ENCODE results near the gene KCTD1. TPM values are rescaled to one million over a fixed set of nuclear protein-coding genes. Genes with fewer than 3 reads are reported as not detected.

Gene KCTD1
- total RNA-seq, 1 donor from 2014 or later: 5.5 TPM

DNA sequence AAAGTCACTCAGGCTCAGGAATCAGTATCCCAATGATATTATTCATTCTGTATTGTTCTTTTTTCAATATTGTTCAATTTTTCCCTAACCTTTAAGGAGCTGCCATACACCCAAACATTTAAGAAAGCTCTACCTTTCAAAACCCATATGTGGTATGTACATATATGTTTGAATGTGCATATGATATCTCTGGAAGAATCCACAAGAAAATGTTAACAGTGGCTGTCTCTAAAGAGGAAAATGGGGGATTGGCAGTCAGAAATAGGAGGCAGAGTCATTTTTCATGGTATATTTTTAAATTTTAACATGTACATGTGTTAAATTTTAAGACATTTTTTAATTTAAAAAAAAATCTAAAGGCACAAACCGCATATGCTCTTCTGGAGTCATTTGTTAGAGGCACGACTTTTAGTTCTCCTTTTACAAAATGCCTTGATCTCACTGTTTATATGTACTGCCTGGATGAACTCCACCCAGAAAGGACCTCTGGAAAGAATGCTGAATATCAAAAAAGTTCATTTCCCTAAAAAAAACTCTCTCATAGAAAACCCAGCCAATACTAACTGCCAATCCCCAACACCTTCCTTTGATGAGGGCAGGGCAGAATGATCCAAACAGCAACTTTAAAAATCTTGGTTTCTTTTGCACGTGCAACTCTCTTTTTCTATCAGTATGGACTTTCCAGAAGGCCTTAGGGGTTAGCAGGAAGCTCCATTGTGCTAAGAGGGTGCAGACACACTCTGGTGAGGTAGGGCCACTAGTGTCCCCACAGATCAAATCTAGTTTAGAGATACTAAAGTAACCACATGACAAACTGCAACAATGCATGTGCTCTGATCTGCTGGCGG is 23.6 kb downstream of the KCTD1 start:
- Mint-ChIP-seq H3K9me3 (no peaks in the 10 kb centered on the region), H3K4me1 (ENCODE audit: low read depth) (no peaks in the 10 kb centered on the region), H3K27me3 (ENCODE audit: insufficient read depth) (no peaks in the 10 kb centered on the region), H3K27ac (no peak overlapping the region), H3K4me3 (no peak overlapping the region), H3K36me3 (ENCODE audit: low read depth) (no peaks in the 10 kb centered on the region)
- intact Hi-C loops (cut with micrococcal nuclease): no loop called here
- DNase-seq (ENCODE audit: low spot score): no peak

DNA sequence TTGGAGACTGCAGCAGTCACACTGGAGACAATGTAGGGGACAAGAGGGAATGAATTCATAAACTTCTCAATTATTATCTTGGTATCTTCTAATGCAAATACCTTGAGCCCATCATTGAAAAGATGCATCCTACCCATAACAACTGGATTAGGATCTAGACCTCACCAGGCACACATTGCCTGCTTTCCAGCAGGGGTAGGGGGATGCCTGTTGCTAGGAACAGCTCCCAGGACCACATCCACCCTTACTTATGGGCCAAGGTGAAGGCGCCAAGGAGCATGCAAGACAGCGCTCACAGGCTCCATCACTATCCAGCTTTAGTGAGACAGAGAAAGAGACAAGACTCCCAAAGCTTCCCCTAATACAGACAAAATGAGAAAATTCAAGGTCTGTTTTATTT is 24.4 kb downstream of the KCTD1 start:
- H3K9me3 Mint-ChIP-seq: no peaks in the 10 kb centered on the region

DNA sequence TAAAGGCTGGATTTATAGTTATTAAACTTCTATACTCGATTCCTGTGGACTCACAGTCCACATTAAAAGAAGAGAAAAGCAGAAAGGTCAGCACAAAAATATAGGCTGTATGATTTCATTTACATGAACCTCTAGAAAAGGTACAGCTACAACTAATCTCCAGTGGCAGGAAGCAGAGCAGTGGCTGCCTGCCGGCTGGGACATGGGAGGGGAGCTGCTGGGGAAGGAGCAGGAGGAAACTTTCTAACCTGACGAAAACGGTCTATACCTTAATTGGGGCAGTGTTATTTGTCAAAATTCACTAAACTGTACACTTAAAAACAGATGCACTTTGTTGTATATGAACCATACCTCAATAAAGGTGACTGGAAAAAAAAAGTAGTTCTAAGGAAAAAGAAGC is 26.7 kb downstream of the KCTD1 start:
- H3K9me3 Mint-ChIP-seq: no peaks in the 10 kb centered on the region
- no peak for DNase-seq (ENCODE audit: low spot score)
- H3K27ac Mint-ChIP-seq: no peak overlapping the region

More for the DNA sequence above, 24.4 kb downstream of the KCTD1 start:
- Mint-ChIP-seq H3K4me3 (no peak overlapping the region), H3K4me1 (ENCODE audit: low read depth) (no peaks in the 10 kb centered on the region), H3K36me3 (ENCODE audit: low read depth) (no peaks in the 10 kb centered on the region), H3K27me3 (ENCODE audit: insufficient read depth) (no peaks in the 10 kb centered on the region), H3K27ac (no peak overlapping the region)
- no peak for DNase-seq (ENCODE audit: low spot score)
- intact Hi-C loops (cut with micrococcal nuclease): no loop called here

DNA sequence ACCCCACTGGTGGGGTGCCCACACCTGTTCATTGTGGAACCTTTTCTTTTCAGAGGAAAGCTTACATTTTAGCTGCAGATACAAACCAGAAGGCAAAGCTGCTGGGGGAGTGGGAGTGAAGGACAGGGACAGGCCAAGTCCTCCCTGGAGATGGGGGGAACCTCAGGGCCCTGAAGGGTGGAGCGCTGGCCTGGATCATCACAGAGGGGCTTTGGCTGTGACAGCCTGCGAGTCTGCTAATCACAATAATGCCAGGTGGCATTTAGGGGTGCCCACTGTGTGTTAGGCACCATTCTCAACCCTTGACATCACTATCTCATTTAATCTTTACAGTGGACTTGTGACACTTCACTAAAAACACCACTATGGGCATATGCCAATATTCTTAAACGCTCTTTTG is 27.4 kb downstream of the KCTD1 start:
- Mint-ChIP-seq H3K27ac (no peak overlapping the region), H3K36me3 (ENCODE audit: low read depth) (no peaks in the 10 kb centered on the region), H3K4me3 (no peak overlapping the region), H3K4me1 (ENCODE audit: low read depth) (no peaks in the 10 kb centered on the region), H3K9me3 (no peaks in the 10 kb centered on the region), H3K27me3 (ENCODE audit: insufficient read depth) (peaks cover 2% of the 10 kb centered on the region)
- intact Hi-C loops (cut with micrococcal nuclease): no loop called here
- no peak for DNase-seq (ENCODE audit: low spot score)

More for the DNA sequence above, 26.7 kb downstream of the KCTD1 start:
- Mint-ChIP-seq H3K4me1 (ENCODE audit: low read depth) (no peaks in the 10 kb centered on the region), H3K4me3 (no peak overlapping the region), H3K36me3 (ENCODE audit: low read depth) (no peaks in the 10 kb centered on the region), H3K27me3 (ENCODE audit: insufficient read depth) (no peaks in the 10 kb centered on the region)
- intact Hi-C loops (cut with micrococcal nuclease): no loop called here

DNA sequence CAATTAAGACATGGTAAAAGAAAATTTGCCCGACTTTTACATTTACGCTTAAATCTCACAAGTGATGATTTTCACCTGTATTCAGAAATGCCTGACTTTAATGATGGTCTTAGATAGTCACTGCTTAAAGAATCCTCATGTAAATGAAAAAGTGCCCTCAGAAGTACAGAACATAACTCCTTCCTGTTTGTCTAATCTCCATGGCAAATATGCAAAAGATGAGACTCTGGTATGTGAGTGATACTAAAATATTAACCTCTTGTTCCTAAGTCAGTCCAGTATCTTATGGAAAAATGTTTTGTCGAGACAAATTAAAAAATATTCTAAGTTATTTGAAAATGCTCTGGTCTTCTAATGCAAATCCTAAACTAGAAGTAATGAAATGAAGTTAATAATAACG is 29.2 kb downstream of the KCTD1 start:
- intact Hi-C loops (cut with micrococcal nuclease): no loop called here
- no peaks in the 10 kb centered on the region for H3K9me3 Mint-ChIP-seq
- H3K4me1 Mint-ChIP-seq (ENCODE audit: low read depth): no peaks in the 10 kb centered on the region

DNA sequence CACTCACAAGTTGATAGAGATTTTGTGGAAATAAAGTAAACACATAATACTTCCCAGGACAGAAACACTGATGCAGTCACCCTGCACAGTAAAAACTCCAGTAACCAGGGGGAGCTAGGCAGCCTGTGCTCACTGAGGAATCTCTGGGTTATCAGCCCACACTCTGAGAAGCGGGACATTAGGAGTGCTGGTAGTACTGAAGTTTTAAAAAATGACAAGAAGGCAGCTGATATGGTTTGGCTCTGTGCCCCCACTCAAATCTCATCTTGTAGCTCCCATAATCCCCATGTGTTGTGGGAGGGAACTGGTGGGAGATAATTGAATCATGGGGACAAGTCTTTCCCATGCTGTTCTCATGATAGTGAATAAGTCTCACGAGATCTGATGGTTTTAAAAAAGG is 31.4 kb downstream of the KCTD1 start:
- no peaks in the 10 kb centered on the region for H3K36me3 Mint-ChIP-seq (ENCODE audit: low read depth)
- H3K27me3 Mint-ChIP-seq (ENCODE audit: insufficient read depth): peaks cover 2% of the 10 kb centered on the region
- intact Hi-C loops (cut with micrococcal nuclease): no loop called here
- H3K4me3 Mint-ChIP-seq: no peak overlapping the region
- no peak overlapping the region for H3K27ac Mint-ChIP-seq
- DNase-seq (ENCODE audit: low spot score): no peak
- no peaks in the 10 kb centered on the region for H3K9me3 Mint-ChIP-seq
- H3K4me1 Mint-ChIP-seq (ENCODE audit: low read depth): no peaks in the 10 kb centered on the region

More for the DNA sequence above, 29.2 kb downstream of the KCTD1 start:
- Mint-ChIP-seq H3K36me3 (ENCODE audit: low read depth) (no peaks in the 10 kb centered on the region), H3K27ac (no peak overlapping the region), H3K4me3 (no peak overlapping the region), H3K27me3 (ENCODE audit: insufficient read depth) (peaks cover 2% of the 10 kb centered on the region)
- DNase-seq (ENCODE audit: low spot score): no peak

DNA sequence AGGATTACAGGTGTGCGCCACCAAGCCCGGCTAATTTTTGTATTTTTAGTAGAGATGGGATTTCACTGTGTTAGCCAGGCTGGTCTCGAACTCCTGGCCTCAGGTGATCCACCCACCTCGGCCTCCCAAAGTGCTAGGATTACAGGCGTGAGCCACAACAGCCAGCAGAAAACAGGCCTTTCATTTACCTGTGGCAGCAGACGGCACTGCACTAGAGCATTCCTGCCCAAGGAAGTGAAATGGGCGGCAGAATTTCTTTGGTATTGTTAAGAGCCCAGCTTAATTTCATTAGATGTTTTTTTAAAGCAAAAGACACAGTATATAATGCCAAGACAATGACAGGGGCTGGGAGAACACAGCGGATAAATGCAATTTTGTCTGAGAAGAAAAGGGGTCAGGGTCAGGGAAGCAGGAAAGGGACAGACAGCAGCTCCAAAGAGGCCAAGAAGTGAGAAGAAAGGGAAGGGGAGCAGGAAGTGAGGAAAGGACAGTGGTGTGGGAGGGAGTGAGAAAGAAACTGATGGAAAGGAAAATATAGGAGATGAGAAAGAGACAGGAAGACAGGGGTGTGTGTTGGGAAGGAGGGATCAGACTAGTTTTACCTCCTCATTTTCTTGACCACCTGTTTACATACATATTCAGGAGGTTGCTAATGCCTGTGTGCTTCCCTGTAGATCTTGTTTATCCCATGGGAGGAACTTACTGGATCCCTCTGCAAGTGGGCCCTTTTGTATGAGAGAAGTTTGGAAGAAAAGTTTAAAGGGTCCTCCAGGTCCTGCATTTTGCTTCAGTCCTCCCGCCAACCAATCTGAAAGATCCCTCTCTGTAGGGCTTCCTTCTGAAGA is 32.5 kb downstream of the KCTD1 start:
- intact Hi-C loops (cut with micrococcal nuclease): no loop called here
- no peak overlapping the region for H3K4me3 Mint-ChIP-seq
- H3K4me1 Mint-ChIP-seq (ENCODE audit: low read depth): no peaks in the 10 kb centered on the region
- H3K27ac Mint-ChIP-seq: no peak overlapping the region
- DNase-seq (ENCODE audit: low spot score): no peak
- peaks cover 2% of the 10 kb centered on the region for H3K27me3 Mint-ChIP-seq (ENCODE audit: insufficient read depth)
- H3K36me3 Mint-ChIP-seq (ENCODE audit: low read depth): no peaks in the 10 kb centered on the region
- H3K9me3 Mint-ChIP-seq: no peaks in the 10 kb centered on the region

DNA sequence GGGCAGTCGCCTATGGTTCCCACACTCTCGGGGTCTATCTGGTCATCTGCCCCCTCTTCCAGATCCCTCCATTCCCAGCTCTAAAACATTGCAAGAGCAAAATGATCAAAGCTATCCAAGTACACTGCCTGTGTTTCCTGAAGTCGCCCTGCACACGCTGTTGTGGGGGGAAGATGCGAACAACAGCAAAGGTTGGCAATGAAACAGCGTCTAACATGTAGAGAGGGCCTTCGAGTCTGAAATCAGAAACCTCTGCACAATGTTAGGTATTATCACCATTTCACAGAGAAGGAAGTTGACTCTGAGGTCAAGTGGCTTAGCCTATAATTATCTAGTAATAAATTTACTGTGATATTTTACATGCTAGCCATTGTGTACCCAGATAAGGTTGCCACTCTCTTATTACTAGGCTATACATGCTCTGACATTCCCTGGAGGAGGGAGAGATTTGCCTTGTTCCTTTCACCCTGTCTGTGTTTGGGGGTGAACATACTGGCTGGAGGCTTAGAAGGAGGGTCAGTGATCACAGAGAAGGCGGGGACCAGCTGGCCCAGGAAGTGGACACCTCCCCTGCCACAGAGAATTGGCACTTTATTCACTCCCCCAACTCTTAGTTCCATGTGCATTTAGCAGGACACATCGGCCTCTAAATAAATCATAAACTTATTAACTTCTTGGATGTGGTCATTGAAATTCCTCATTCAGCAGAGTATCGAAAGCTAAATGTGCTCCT is 36.8 kb downstream of the KCTD1 start:
- DNase-seq (ENCODE audit: low spot score): no peak
- no peaks in the 10 kb centered on the region for H3K36me3 Mint-ChIP-seq (ENCODE audit: low read depth)
- intact Hi-C loops (cut with micrococcal nuclease): no loop called here
- H3K4me1 Mint-ChIP-seq (ENCODE audit: low read depth): no peaks in the 10 kb centered on the region
- H3K27ac Mint-ChIP-seq: no peak overlapping the region
- no peaks in the 10 kb centered on the region for H3K9me3 Mint-ChIP-seq
- H3K27me3 Mint-ChIP-seq (ENCODE audit: insufficient read depth): peaks cover 2% of the 10 kb centered on the region
- H3K4me3 Mint-ChIP-seq: no peak overlapping the region

DNA sequence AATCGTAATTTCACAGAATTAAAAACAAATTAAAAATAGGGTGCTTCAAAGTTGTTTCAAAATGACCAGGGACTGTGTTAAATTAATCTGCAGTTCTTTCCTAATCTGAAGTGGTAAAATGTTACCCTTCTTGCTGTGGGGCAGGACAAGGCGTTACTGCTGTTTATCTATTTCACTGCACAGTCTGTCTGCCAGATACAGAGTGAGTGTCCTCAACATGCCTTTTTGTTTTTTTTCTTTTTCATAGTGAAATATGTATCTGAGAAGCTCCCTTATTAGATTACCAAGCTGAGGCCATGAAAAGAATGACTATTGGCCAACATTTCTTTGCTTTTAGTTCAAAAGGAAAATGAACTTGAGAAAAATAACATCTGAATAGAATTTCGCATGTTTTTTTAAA is 38.0 kb downstream of the KCTD1 start:
- H3K36me3 Mint-ChIP-seq (ENCODE audit: low read depth): no peaks in the 10 kb centered on the region
- no peak for DNase-seq (ENCODE audit: low spot score)
- no peak overlapping the region for H3K27ac Mint-ChIP-seq
- H3K4me3 Mint-ChIP-seq: no peak overlapping the region
- H3K4me1 Mint-ChIP-seq (ENCODE audit: low read depth): no peaks in the 10 kb centered on the region
- no peaks in the 10 kb centered on the region for H3K9me3 Mint-ChIP-seq
- H3K27me3 Mint-ChIP-seq (ENCODE audit: insufficient read depth): no peaks in the 10 kb centered on the region
- intact Hi-C loops (cut with micrococcal nuclease): no loop called here

DNA sequence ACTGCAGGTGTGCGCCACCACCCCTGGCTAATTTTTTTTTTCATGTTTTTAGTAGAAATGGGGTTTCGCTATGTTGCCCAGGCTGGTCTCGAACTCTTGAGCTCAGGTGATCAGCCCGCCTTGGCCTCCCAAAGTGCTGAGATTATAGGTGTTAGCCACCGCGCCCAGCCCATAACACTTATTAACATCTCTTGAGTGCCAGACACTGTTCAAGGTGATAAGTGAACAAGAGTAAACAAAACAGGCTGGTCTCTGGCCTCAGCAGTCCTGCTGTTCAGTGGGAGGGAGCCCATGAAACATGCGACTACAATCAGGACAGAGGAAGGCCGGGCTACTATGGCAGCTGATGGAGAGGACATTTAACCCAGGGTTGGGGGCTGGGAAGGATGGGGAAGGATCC is 42.3 kb downstream of the KCTD1 start:
- Mint-ChIP-seq H3K27me3 (ENCODE audit: insufficient read depth) (no peaks in the 10 kb centered on the region), H3K4me3 (no peak overlapping the region), H3K36me3 (ENCODE audit: low read depth) (no peaks in the 10 kb centered on the region), H3K4me1 (ENCODE audit: low read depth) (no peaks in the 10 kb centered on the region), H3K9me3 (no peaks in the 10 kb centered on the region), H3K27ac (no peak overlapping the region)
- no peak for DNase-seq (ENCODE audit: low spot score)
- intact Hi-C loops (cut with micrococcal nuclease): no loop called here

DNA sequence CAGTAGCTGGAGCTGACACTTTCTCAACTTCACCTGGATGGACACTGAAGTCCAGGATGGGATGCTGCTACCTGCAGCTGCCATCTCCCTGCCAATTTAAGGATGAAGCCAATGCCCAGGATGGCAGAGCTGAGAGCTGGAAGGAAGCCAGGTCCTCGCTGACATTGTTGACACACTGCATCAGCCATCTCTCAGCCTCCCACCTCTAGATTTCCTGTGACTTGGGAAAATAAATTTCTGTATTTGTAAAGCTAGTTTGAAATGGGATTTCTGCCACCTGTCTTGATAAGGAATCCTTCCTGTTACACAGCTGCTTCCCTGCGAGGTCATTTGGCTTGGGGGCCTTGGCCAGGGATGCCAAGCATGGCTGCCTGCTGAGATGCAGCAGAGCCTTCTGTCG is 43.5 kb downstream of the KCTD1 start:
- Mint-ChIP-seq H3K9me3 (no peaks in the 10 kb centered on the region), H3K4me1 (ENCODE audit: low read depth) (no peaks in the 10 kb centered on the region)
- DNase-seq (ENCODE audit: low spot score): no peak

DNA sequence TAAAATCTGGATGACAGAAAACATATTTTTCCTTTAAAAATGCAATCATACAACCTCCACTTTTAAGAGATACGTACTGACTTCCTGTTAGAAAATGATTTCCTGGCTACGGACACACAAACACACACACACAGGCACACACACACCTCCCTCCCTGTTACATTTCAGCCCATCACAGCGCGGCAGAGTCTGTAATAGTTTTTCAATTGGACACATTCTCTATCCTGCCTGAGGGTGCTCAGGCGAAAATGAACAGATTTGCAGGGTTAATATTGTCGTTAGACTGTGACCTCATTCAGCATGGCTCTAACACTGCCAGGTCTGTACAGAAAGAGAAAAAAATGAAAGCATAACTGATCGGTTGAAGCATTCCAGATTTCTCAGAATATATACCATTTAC is 45.0 kb downstream of the KCTD1 start:
- Mint-ChIP-seq H3K36me3 (ENCODE audit: low read depth) (no peaks in the 10 kb centered on the region), H3K27ac (no peak overlapping the region)
- DNase-seq (ENCODE audit: low spot score): no peak

More for the DNA sequence above, 43.5 kb downstream of the KCTD1 start:
- Mint-ChIP-seq H3K36me3 (ENCODE audit: low read depth) (no peaks in the 10 kb centered on the region), H3K27me3 (ENCODE audit: insufficient read depth) (no peaks in the 10 kb centered on the region), H3K4me3 (no peak overlapping the region), H3K27ac (no peak overlapping the region)
- intact Hi-C loops (cut with micrococcal nuclease): no loop called here

DNA sequence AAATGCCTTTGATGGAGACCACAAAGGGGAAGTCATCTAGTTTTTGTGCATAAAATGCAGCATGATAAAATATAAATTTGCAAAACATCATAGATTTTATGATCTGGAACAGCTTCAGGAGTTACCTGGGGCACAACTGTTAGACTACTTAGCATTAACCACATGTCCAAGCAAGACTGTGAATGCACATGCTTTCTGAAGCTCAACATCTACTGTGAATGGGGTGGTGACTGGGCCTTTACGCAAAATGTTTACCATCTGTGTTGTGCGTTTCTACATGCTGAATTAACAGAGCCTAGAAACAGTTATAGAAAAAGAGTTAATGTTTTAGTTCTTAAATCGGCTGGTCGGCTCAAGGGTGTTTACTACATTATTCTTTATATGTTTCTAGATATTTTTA is 45.5 kb downstream of the KCTD1 start:
- no peaks in the 10 kb centered on the region for H3K9me3 Mint-ChIP-seq
- no peaks in the 10 kb centered on the region for H3K27me3 Mint-ChIP-seq (ENCODE audit: insufficient read depth)
- no peak overlapping the region for H3K27ac Mint-ChIP-seq
- H3K36me3 Mint-ChIP-seq (ENCODE audit: low read depth): no peaks in the 10 kb centered on the region
- H3K4me3 Mint-ChIP-seq: no peak overlapping the region
- intact Hi-C loops (cut with micrococcal nuclease): no loop called here
- H3K4me1 Mint-ChIP-seq (ENCODE audit: low read depth): no peaks in the 10 kb centered on the region
- DNase-seq (ENCODE audit: low spot score): no peak

More for the DNA sequence above, 45.0 kb downstream of the KCTD1 start:
- Mint-ChIP-seq H3K4me1 (ENCODE audit: low read depth) (no peaks in the 10 kb centered on the region), H3K4me3 (no peak overlapping the region), H3K9me3 (no peaks in the 10 kb centered on the region), H3K27me3 (ENCODE audit: insufficient read depth) (no peaks in the 10 kb centered on the region)
- intact Hi-C loops (cut with micrococcal nuclease): no loop called here

All from activated T-helper 1 cell treated with anti-CD3 and anti-CD28 coated beads, Interleukin-12 subunit alpha, Interleukin-12 subunit beta, Interleukin-2, Interleukin-4 antibody, amounts not matched to agents 30 ng/mL and 10 ng/mL and 1 ng/mL, durations not matched to agents 14 hours and 24 hours and 36 hours (primary cell).